ENCODE measurements around the gene SECTM1. TPM values are rescaled to one million over a fixed set of nuclear protein-coding genes. Genes with fewer than 3 reads are reported as not detected.
A peak's percentile ranks its signal among the peaks of the same experiment; 100 is the strongest.

The SECTM1 gene
- total and polyA plus RNA-seq, 9 of the 15 experiments (the other 6 are each of a cell fraction or from before 2014, with no cell fraction given) = 0.11 to 0.46 (median 0.18) TPM; not detected in 6

- no peak for TF ChIP-seq AFF1 (IDR thresholded peaks at IDR 0.05; ENCODE audit: low read depth in 1 of 2, partially characterized antibody in 2 of 2)
- no peak for TF ChIP-seq PTTG1 (tag; IDR thresholded peaks at IDR 0.05; ENCODE audit: low read depth)
- TF ChIP-seq ELF1 (tag; IDR thresholded peaks at IDR 0.05) = no peak
- TF ChIP-seq ASH1L (IDR thresholded peaks at IDR 0.05; ENCODE audit: borderline replicate concordance, low read depth, partially characterized antibody) = no peak
- TF ChIP-seq POLR2AphosphoS2 (IDR thresholded peaks at IDR 0.05; ENCODE audit: low read length) = no peak
- TF ChIP-seq ATF7 (IDR thresholded peaks at IDR 0.05) = peak; percentile 72
- no peak for TF ChIP-seq GABPB1 (CRISPR knock-in tag; IDR thresholded peaks at IDR 0.05)
- no peak for TF ChIP-seq EP300 (IDR thresholded peaks at IDR 0.05; ENCODE audit: low read length)
- TF ChIP-seq ZNF316 (IDR thresholded peaks at IDR 0.05) = no peak
- peak; percentile 63 for TF ChIP-seq RBFOX2 (IDR thresholded peaks at IDR 0.05; ENCODE audit: low read depth, low read length)
- TF ChIP-seq CREB3L1 (IDR thresholded peaks at IDR 0.05; ENCODE audit: borderline replicate concordance, low read depth) = 0 out of 2 replicates have a peak, but pooled peaks have one; percentile 36
These were observed 5.5 kb upstream of the SECTM1 start (continued) for GRCh38 chr17:82338858-82339633.
